Activated CD8-positive, alpha-beta memory T cell treated with anti-CD3 and anti-CD28 coated beads, Interleukin-2, amount 10 ng/mL, durations not matched to agents 7 days and 5 days (primary cell): ENCODE data around the gene CHAMP1. TPM values are rescaled to one million over a fixed set of nuclear protein-coding genes. Genes with fewer than 3 reads are reported as not detected.

ENCODE experiments used
- microRNA-seq: library from miRNA; unstranded; fragments of <30 nt; microRNA quantifications from one replicate; pipeline ENCODE4 v1.2.0, GENCODE V29; 2022
- total RNA-seq, 2 experiments: library from RNA; stranded (reverse); gene quantifications; one replicate each; pipeline ENCODE4 v1.2.3, GENCODE V29; 2021

The CHAMP1 gene
- total RNA-seq, 2 experiments from 2014 or later: 34.1 to 37.0 TPM

Small RNA genes lying within 50 kb of the gene (microRNA-seq; reads per million reads assigned to microRNA genes)
- gene MIR4502: not detected

Other genes with a start within 250 kb of the CHAMP1 start
- 10 to 100 TPM; 16.3 to 49.2 TPM for gene RASA3, start 181.9 kb upstream of the CHAMP1 start, total RNA-seq
- gene CFAP97D2, start 135.2 kb upstream of the CHAMP1 start, total RNA-seq: not detected
- 10 to 100 TPM; 73.5 to 81.5 TPM for gene CDC16, start 79.6 kb upstream of the CHAMP1 start, total RNA-seq
- 10 to 100 TPM; 56.1 to 63.4 TPM for gene UPF3A, start 32.9 kb upstream of the CHAMP1 start, total RNA-seq